ENCODE results near the gene SLAMF9. TPM values are rescaled to one million over a fixed set of nuclear protein-coding genes. Genes with fewer than 3 reads are reported as not detected.
A peak's percentile ranks its signal among the peaks of the same experiment; 100 is the strongest.

SLAMF9 gene
- total and polyA plus RNA-seq, 2 of the 8 experiments (the other 6 are each of a cell fraction or from before 2014, with no cell fraction given), result not detected

DNA sequence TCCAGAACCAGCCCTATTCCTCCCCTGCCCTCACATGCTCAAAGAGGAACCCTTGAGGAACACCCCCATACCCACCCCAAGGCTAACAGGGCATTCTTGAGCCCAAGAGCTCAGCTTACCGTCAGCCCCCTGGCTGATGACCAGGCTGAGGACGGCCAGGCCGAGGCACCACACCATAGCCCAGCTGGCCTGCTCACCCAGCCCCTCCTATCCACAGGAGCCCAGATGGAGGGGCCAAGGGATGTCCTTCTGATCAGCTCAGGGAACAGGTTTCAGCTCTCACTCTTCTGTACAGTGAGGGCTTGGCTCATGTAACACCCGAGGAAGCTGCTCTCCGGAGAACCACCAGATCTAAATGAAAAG lies 10.8 kb downstream of the SLAMF9 start:
- peaks cover 0 to 12% (median under 1%) of the 10 kb centered on the region in 4 experiments; a peak in 5 of 8 replicates for H3K36me3 ChIP-seq (ENCODE audit: control insufficient read depth in 2 of 4, insufficient read depth in 4 of 4, low read length in 3 of 4)
- H4K5ac ChIP-seq (ENCODE audit: insufficient read length, low read depth, low read length), result no peak overlapping the region
- no peak overlapping the region for H2AFZ ChIP-seq (ENCODE audit: low read length)
- H3K14ac ChIP-seq (ENCODE audit: insufficient read length), result no peak overlapping the region
- POLR2A ChIA-PET (ENCODE audit: partially characterized antibody), result interaction anchor here (0.9 to 2.5 kb wide), 4 partner anchors 10 to 62 kb away, joined by 3 to 9 read pairs (median 4); partner anchors contain the start of gene SLAMF9
- CTCF ChIA-PET (ENCODE audit: partially characterized antibody), result interaction anchor here (0.6 to 35.5 kb wide), 2 partner anchors 12 to 61 kb away, joined by 3 to 696 read pairs; no protein-coding TSS in a partner anchor
- H4K8ac ChIP-seq (ENCODE audit: extremely low read depth, insufficient read depth, low read length), result no peak overlapping the region
- H3K23me2 ChIP-seq (ENCODE audit: low read depth, low read length), result peaks cover 10% of the 10 kb centered on the region; the same call in 1 of the 2 replicates
- H3K4ac ChIP-seq (replicated peaks; ENCODE audit: insufficient read length, low read depth, low read length), result no peak overlapping the region
- H2BK120ac ChIP-seq (replicated peaks; ENCODE audit: low read depth, low read length), result no peak overlapping the region
- H3K9ac ChIP-seq (replicated peaks in 1 of 4; ENCODE audit: extremely low read depth in 1 of 4, low read depth in 3 of 4, low read length in 3 of 4), result no peak overlapping the region
- no peak overlapping the region for H3K23ac ChIP-seq (ENCODE audit: insufficient read length)
- H2AK5ac ChIP-seq (ENCODE audit: low read depth, low read length), result no peak overlapping the region
- H3K79me2 ChIP-seq (ENCODE audit: control insufficient read depth in 1 of 2, insufficient read depth in 2 of 2, low read length in 2 of 2), result peaks cover 3 to 12% of the 10 kb centered on the region in 2 experiments; a peak in 2 of 4 replicates
- H3K4me2 ChIP-seq (ENCODE audit: insufficient read depth in 1 of 2, low read depth in 2 of 2, low read length in 2 of 2), result no peak overlapping the region; a peak in 1 of 4 replicates
- no peak overlapping the region for H3K4me3 ChIP-seq (ENCODE audit: extremely low read depth in 1 of 4, insufficient read depth in 2 of 4, low read depth in 3 of 4, low read length in 4 of 4)
- DNase-seq (ENCODE audit: low read depth in 1 of 2, low spot score in 2 of 2) (no peak), FAIRE-seq (no peak)
- H3K4me1 ChIP-seq (replicated peaks in 1 of 4; ENCODE audit: control insufficient read depth in 3 of 4, insufficient read depth in 4 of 4, low read length in 3 of 4), result peaks cover 7 to 24% (median 16%) of the 10 kb centered on the region in 4 experiments
- H3K79me1 ChIP-seq (ENCODE audit: low read depth, low read length), result peaks cover 2% of the 10 kb centered on the region; the same call in 1 of the 2 replicates
- H2BK12ac ChIP-seq (ENCODE audit: low read depth, low read length), result 0 out of 2 replicates have a peak overlapping the region, but pooled peaks have one; percentile 39
- no peak overlapping the region for H4K91ac ChIP-seq (replicated peaks; ENCODE audit: insufficient read length, low read length)
- H3K56ac ChIP-seq (replicated peaks; ENCODE audit: insufficient read length, low read depth, low read length), result no peak overlapping the region
- H2BK20ac ChIP-seq (ENCODE audit: low read length), result no peak overlapping the region
- no peak for TF ChIP-seq KDM1A (IDR thresholded peaks at IDR 0.05; ENCODE audit: borderline replicate concordance, low read length)
- TF ChIP-seq TBP (IDR thresholded peaks at IDR 0.05; ENCODE audit: low read depth, low read length), result no peak
- no peak for TF ChIP-seq EZH2 (IDR thresholded peaks at IDR 0.05; ENCODE audit: low read depth, low read length, severe bottlenecking)
- no peak for TF ChIP-seq MAX (IDR thresholded peaks at IDR 0.05)
- no peak for TF ChIP-seq POU5F1 (IDR thresholded peaks at IDR 0.05; ENCODE audit: low read depth, low read length)
- TF ChIP-seq TCF12 (IDR thresholded peaks at IDR 0.05; ENCODE audit: low read depth, low read length), result no peak
- TF ChIP-seq POLR2A (IDR thresholded peaks at IDR 0.05; ENCODE audit: control extremely low read depth in 1 of 2, low read depth in 2 of 2, low read length in 2 of 2), result no peak
- no peak for TF ChIP-seq SUZ12 (IDR thresholded peaks at IDR 0.05; ENCODE audit: low read length)
- TF ChIP-seq RXRA (IDR thresholded peaks at IDR 0.05; ENCODE audit: insufficient read depth, low read depth, low read length), result no peak
- no peak for TF ChIP-seq KDM4A (IDR thresholded peaks at IDR 0.05; ENCODE audit: low read depth, low read length, severe bottlenecking)
- no peak for TF ChIP-seq SIN3A (conservative IDR thresholded peaks at IDR 0.05 in 1 of 2, IDR thresholded peaks at IDR 0.05 in 1 of 2; ENCODE audit: low read depth in 1 of 2, low read length in 2 of 2)
- H2BK15ac ChIP-seq (ENCODE audit: low read length), result no peak overlapping the region
- H3K18ac ChIP-seq (ENCODE audit: extremely low read depth, low read length), result no peak overlapping the region; the same call in 1 of the 2 replicates
- no peaks in the 10 kb centered on the region for H4K20me1 ChIP-seq (replicated peaks in 1 of 2; ENCODE audit: control insufficient read depth in 1 of 2, insufficient read depth in 2 of 2, low read length in 2 of 2)
- H3K9me3 ChIP-seq (ENCODE audit: insufficient read depth in 2 of 2, low read depth in 1 of 2, low read length in 1 of 2), result no peaks in the 10 kb centered on the region
- no peak overlapping the region for H3K27ac ChIP-seq (ENCODE audit: low read depth, low read length)
- H2BK5ac ChIP-seq (ENCODE audit: low read depth, low read length), result no peak overlapping the region; the same call in 1 of the 2 replicates
- 75% methylated on average over 5 of the region's 5 CpGs; no CpG with 5 or more reads in 1 of the 2 experiments for WGBS, 2 experiments (ENCODE audit: extremely low coverage in 1 of 2, insufficient coverage in 1 of 2, insufficient read length in 1 of 2, insufficient replicate concordance in 2 of 2, low coverage in 1 of 2, low lambda C conversion rate in 2 of 2, missing lambda C conversion rate in 1 of 2)
- H3K27me3 ChIP-seq (replicated peaks in 1 of 4; ENCODE audit: control insufficient read depth in 3 of 4, extremely low read depth in 1 of 4, insufficient read depth in 3 of 4, low read length in 3 of 4), result no peaks in the 10 kb centered on the region

Data from H1 (cell line).